ENCODE data around the gene LGALS3BP.

LGALS3BP gene

GRCh38 chr17:78973196-78973595 is 6.5 kb downstream of the LGALS3BP start:
- no peaks in the 10 kb centered on the region for H3K79me2 ChIP-seq (ENCODE audit: insufficient read depth, low read length)
- no peak overlapping the region for H3K4me2 ChIP-seq (ENCODE audit: low read depth, low read length, poor library complexity, severe bottlenecking)
- no peaks in the 10 kb centered on the region for H3K9me3 ChIP-seq (ENCODE audit: insufficient read depth, low read length)
- H4K20me1 ChIP-seq (ENCODE audit: low read depth, low read length) = no peaks in the 10 kb centered on the region
- H3K4me3 ChIP-seq (ENCODE audit: insufficient read depth, low read length, poor library complexity, severe bottlenecking) = no peak overlapping the region
- H3K36me3 ChIP-seq (ENCODE audit: low read length) = no peaks in the 10 kb centered on the region
- H3K27me3 ChIP-seq (ENCODE audit: low read length) = no peaks in the 10 kb centered on the region
- no peaks in the 10 kb centered on the region for H3F3A ChIP-seq (ENCODE audit: insufficient read depth)
- H2AFZ ChIP-seq (ENCODE audit: low read depth, low read length, severe bottlenecking) = no peak overlapping the region
- H3K9ac ChIP-seq (ENCODE audit: low read length) = no peak overlapping the region
- no peak overlapping the region for H3K27ac ChIP-seq (ENCODE audit: low read depth, low read length)
- no peaks in the 10 kb centered on the region for H3K9me2 ChIP-seq (replicated peaks; ENCODE audit: insufficient read depth, low read length)
- TF ChIP-seq, protein P1, sequence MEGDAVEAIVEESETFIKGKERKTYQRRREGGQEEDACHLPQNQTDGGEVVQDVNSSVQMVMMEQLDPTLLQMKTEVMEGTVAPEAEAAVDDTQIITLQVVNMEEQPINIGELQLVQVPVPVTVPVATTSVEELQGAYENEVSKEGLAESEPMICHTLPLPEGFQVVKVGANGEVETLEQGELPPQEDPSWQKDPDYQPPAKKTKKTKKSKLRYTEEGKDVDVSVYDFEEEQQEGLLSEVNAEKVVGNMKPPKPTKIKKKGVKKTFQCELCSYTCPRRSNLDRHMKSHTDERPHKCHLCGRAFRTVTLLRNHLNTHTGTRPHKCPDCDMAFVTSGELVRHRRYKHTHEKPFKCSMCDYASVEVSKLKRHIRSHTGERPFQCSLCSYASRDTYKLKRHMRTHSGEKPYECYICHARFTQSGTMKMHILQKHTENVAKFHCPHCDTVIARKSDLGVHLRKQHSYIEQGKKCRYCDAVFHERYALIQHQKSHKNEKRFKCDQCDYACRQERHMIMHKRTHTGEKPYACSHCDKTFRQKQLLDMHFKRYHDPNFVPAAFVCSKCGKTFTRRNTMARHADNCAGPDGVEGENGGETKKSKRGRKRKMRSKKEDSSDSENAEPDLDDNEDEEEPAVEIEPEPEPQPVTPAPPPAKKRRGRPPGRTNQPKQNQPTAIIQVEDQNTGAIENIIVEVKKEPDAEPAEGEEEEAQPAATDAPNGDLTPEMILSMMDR (IDR thresholded peaks at IDR 0.05; ENCODE audit: insufficient read depth, low read length, poor library complexity, severe bottlenecking) = no peak
- TF ChIP-seq EZH2phosphoT487 (conservative IDR thresholded peaks at IDR 0.05; ENCODE audit: low read length) = no peak

DNA sequence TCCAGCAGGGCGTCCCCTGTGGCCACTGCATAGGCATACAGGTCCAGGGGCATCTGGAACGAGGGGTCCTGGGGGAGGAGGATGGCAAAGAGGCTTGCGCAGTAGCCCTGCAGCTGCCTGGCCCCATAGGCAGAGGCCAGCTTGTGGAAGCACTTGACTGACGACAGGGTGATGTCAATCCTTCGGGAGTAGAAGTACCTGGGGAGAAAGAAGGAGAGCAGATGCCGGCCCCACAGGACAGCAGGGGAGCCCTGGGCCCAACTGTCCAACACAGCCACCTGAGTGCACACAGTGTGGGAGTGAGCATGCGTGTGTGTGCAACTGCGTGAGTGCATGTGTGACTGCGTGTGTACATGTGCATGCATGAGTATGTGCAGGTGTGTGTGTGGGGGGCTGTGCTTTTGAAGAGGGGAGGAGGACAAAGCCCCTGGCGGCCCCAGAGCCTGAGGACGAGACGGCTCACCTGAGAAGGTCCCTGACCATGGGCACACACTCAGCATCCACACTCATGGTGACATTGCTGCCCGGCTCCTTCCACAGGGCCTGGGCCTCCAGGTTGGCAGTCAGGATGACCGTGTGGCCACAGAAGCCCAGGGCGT is 7.1 kb downstream of the LGALS3BP start:
- Histone ChIP-seq H3K27ac (ENCODE audit: low read depth, low read length) (no peak overlapping the region), H2AFZ (ENCODE audit: low read depth, low read length, severe bottlenecking) (no peak overlapping the region), H3K4me2 (ENCODE audit: low read depth, low read length, poor library complexity, severe bottlenecking) (no peak overlapping the region), H3K27me3 (ENCODE audit: low read length) (no peaks in the 10 kb centered on the region), H3K9me2 (replicated peaks; ENCODE audit: insufficient read depth, low read length) (no peaks in the 10 kb centered on the region), H3K9me3 (ENCODE audit: insufficient read depth, low read length) (no peaks in the 10 kb centered on the region), H4K20me1 (ENCODE audit: low read depth, low read length) (no peaks in the 10 kb centered on the region), H3K36me3 (ENCODE audit: low read length) (no peaks in the 10 kb centered on the region), H3F3A (ENCODE audit: insufficient read depth) (no peaks in the 10 kb centered on the region), H3K79me2 (ENCODE audit: insufficient read depth, low read length) (no peaks in the 10 kb centered on the region), H3K4me3 (ENCODE audit: insufficient read depth, low read length, poor library complexity, severe bottlenecking) (no peak overlapping the region), H3K9ac (ENCODE audit: low read length) (no peak overlapping the region)
- TF ChIP-seq, protein P1 (IDR thresholded peaks at IDR 0.05; ENCODE audit: insufficient read depth, low read length, poor library complexity, severe bottlenecking) = no peak
- no peak for TF ChIP-seq EZH2phosphoT487 (conservative IDR thresholded peaks at IDR 0.05; ENCODE audit: low read length)

- H3K27ac ChIP-seq (ENCODE audit: low read depth, low read length) = no peak overlapping the region
- H3F3A ChIP-seq (ENCODE audit: insufficient read depth) = no peaks in the 10 kb centered on the region
- H3K36me3 ChIP-seq (ENCODE audit: low read length) = no peaks in the 10 kb centered on the region
- H3K4me3 ChIP-seq (ENCODE audit: insufficient read depth, low read length, poor library complexity, severe bottlenecking) = no peak overlapping the region
- no peaks in the 10 kb centered on the region for H3K27me3 ChIP-seq (ENCODE audit: low read length)
- H3K4me2 ChIP-seq (ENCODE audit: low read depth, low read length, poor library complexity, severe bottlenecking) = no peak overlapping the region
- no peaks in the 10 kb centered on the region for H3K79me2 ChIP-seq (ENCODE audit: insufficient read depth, low read length)
- H3K9ac ChIP-seq (ENCODE audit: low read length) = no peak overlapping the region
- no peaks in the 10 kb centered on the region for H3K9me3 ChIP-seq (ENCODE audit: insufficient read depth, low read length)
- no peak overlapping the region for H2AFZ ChIP-seq (ENCODE audit: low read depth, low read length, severe bottlenecking)
- no peaks in the 10 kb centered on the region for H4K20me1 ChIP-seq (ENCODE audit: low read depth, low read length)
- TF ChIP-seq, protein P1 (IDR thresholded peaks at IDR 0.05; ENCODE audit: insufficient read depth, low read length, poor library complexity, severe bottlenecking) = no peak
- TF ChIP-seq EZH2phosphoT487 (conservative IDR thresholded peaks at IDR 0.05; ENCODE audit: low read length) = no peak
- no peaks in the 10 kb centered on the region for H3K9me2 ChIP-seq (replicated peaks; ENCODE audit: insufficient read depth, low read length)
These were observed 7.8 kb downstream of the LGALS3BP start for GRCh38 chr17:78971756-78972506.

Measured in SU-DHL-6 (cell line).